Fibroblast of mammary gland (primary cell): ENCODE measurements around the gene RNF149.
A peak's percentile ranks its signal among the peaks of the same experiment; 100 is the strongest.

Experiments used
- DNase-seq: peaks from one replicate; pipeline ENCODE4 v3.0.0-alpha.2; 2010; ENCODE audit warnings: low read depth
- H3K4me3 ChIP-seq: 2 replicates; pipeline ENCODE4 v1.5.1; 2011; ENCODE audit warnings: low read depth, mild to moderate bottlenecking, low read length, moderate library complexity; ENCODE audit not compliant: control insufficient read depth
- TF ChIP-seq, protein P1 (sequence below): conservative IDR thresholded peaks from 2 replicates; pipeline ENCODE4 v1.5.1; 2011; ENCODE audit warnings: low read depth, low read length, inconsistent platforms; ENCODE audit not compliant: control insufficient read depth, insufficient read depth

RNF149 gene

DNA sequence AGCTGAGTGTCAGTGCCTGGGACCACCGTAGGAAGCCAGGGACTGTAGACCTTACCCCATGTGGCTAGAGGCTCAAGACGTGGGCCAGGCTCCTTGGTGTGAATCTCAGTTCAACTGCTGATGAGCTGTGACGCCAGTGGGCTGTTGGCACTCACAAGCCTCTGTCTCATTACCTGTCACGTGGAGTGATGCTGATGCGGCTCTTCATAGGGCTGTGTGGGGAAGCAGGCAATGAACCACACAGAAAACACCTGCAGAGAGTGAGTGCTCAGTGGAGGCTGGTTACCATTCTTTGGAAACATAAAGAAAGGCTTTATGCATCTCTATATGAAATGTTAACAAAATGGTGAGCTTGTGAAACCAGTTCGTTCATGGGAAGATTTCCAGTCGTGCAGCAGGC lies 42.7 kb upstream of the RNF149 start:
- DNase-seq = no peak
- no peak overlapping the region for H3K4me3 ChIP-seq
- TF ChIP-seq, protein P1, sequence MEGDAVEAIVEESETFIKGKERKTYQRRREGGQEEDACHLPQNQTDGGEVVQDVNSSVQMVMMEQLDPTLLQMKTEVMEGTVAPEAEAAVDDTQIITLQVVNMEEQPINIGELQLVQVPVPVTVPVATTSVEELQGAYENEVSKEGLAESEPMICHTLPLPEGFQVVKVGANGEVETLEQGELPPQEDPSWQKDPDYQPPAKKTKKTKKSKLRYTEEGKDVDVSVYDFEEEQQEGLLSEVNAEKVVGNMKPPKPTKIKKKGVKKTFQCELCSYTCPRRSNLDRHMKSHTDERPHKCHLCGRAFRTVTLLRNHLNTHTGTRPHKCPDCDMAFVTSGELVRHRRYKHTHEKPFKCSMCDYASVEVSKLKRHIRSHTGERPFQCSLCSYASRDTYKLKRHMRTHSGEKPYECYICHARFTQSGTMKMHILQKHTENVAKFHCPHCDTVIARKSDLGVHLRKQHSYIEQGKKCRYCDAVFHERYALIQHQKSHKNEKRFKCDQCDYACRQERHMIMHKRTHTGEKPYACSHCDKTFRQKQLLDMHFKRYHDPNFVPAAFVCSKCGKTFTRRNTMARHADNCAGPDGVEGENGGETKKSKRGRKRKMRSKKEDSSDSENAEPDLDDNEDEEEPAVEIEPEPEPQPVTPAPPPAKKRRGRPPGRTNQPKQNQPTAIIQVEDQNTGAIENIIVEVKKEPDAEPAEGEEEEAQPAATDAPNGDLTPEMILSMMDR = no peak

GRCh38 chr2:101349893-101350662 lies 41.6 kb upstream of the RNF149 start:
- H3K4me3 ChIP-seq = no peak overlapping the region
- DNase-seq = peak; percentile 80
- TF ChIP-seq, protein P1 = peak; percentile 57

GRCh38 chr2:101348883-101349282 lies 40.4 kb upstream of the RNF149 start:
- no peak overlapping the region for H3K4me3 ChIP-seq
- TF ChIP-seq, protein P1 = no peak
- no peak for DNase-seq

DNA sequence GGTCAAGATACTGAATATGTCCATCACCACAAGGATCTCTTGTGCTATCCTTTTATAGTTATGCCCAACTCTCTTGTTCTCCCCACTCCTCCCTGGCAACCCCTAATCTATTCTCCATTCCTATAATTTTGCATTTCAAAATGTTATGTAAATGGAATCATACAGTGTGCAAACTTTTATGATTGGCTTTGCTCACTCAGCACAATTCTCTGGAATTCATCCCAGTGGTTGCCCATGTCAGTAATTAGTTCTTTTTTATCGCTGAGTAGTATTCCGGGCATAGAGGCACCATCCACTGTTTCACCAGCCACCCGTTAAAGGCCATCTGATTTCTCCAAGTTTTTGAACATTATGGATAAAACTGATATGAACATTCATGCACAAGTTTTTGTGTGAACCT lies 38.4 kb upstream of the RNF149 start:
- H3K4me3 ChIP-seq = no peak overlapping the region
- DNase-seq = no peak
- TF ChIP-seq, protein P1 = no peak

GRCh38 chr2:101344137-101344536 lies 35.6 kb upstream of the RNF149 start:
- TF ChIP-seq, protein P1 = no peak
- no peak for DNase-seq

GRCh38 chr2:101342625-101343008 lies 34.1 kb upstream of the RNF149 start:
- H3K4me3 ChIP-seq = peak overlapping the region; percentile 36
- TF ChIP-seq, protein P1 = no peak
- no peak for DNase-seq

More at GRCh38 chr2:101344137-101344536, 35.6 kb upstream of the RNF149 start:
- no peak overlapping the region for H3K4me3 ChIP-seq

GRCh38 chr2:101341901-101342624 lies 33.6 kb upstream of the RNF149 start:
- TF ChIP-seq, protein P1 = peak; percentile 83
- H3K4me3 ChIP-seq = peak overlapping the region; percentile 36
- peak; percentile 78 for DNase-seq
